HG02571 (cell line): Measurements from ENCODE around the gene EDAR.

Experiments
- ATAC-seq: cut with Tn5 transposase; IDR thresholded peaks from one replicate; pipeline ENCODE4 v1.9.1; 2021; ENCODE audit warnings: mild to moderate bottlenecking, moderate library complexity; ENCODE audit not compliant: unreplicated experiment

Gene EDAR

GRCh38 chr2:109005686-109006204 is 16.7 kb upstream of the EDAR start:
- ATAC-seq: no peak

- no peak for ATAC-seq
Measured at GRCh38 chr2:109001201-109001600, 12.2 kb upstream of the EDAR start.

GRCh38 chr2:109000738-109001137 is 11.7 kb upstream of the EDAR start:
- no peak for ATAC-seq

- no peak for ATAC-seq
Measured at GRCh38 chr2:108998911-108999310, 9.9 kb upstream of the EDAR start.

DNA sequence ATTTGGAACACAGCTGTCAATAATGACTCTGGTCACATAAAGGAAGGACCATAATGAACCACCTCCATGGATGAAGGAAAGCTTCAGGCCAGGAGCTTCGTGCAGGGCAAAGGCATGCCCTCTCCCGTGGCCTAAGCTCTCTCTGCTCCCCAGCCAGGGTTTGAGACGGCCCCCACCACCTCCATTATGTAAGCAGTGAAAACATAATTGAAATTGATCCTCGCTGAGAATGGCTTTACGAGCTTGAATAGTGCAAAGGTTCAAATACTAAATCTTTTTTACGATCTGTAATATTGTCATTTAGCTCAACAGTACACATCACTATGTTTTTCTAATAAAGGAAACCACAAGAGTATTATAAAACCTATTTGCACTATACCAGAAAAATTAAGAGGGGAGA is 5.2 kb upstream of the EDAR start:
- no peak for ATAC-seq

- ATAC-seq: no peak
Measured at GRCh38 chr2:108993095-108993937, 4.3 kb upstream of the EDAR start.

- ATAC-seq: no peak
Measured at GRCh38 chr2:108988076-108988795, 784 bp downstream of the EDAR start.

- no peak for ATAC-seq
Measured at GRCh38 chr2:108986916-108987510, 2.0 kb downstream of the EDAR start.

DNA sequence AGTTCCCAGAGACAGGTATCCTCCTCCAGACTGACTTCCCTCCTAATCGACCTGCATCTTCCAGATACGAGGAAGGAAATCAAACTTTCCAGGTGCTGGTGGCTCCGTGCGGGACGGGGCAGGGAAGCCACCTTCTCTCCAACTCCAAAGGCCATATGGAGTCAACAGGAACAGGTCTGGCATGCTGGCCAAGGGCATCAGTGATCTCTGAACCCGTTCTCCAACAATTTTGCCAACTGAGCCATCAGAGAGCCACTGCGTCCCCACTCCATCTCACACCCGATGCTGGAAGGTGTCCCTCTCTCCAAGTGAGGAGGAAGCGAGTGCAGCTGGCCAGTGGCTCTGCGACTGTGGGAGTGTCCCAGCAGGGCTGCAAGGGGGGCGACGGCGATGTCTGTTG is 5.4 kb downstream of the EDAR start:
- no peak for ATAC-seq

DNA sequence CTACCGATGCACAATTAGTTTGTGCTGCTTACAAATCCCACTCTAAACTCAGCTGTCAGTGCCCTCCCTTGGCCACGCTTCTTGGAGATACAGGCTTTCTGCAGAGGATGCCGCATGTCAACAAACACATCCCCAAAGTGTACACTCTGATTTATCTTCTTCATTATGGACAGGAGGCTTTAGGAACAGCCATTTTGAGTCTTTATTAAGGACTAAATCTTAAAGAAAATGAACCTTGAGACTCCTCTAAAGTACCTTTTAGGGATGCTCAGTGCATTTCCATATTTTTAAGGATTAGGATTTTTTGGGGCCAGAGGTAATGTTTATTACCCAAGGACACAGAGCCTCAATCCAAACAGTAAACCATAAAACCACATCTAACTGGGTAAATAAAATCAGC is 6.0 kb downstream of the EDAR start:
- ATAC-seq: no peak

- no peak for ATAC-seq
Measured at GRCh38 chr2:108982259-108982679, 6.8 kb downstream of the EDAR start.

DNA sequence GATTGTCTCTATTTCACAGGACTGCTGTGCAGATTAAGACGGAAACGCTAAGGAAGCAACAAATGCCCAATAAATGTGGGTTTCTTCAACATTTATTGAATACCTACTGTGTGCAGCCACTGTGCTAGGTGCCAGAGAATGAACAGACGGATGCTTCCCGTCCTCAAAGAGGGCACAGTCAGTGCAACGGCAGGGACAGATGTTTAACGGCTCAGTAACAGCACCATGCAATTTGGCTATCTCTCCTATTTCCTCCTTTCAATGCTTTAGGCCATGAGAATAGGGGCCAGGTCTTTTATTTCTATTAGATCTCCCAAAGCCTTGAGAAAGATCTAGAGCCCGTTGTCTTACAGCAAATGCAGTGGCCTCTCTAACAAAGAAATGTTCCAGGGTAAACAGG is 7.2 kb downstream of the EDAR start:
- ATAC-seq: no peak

DNA sequence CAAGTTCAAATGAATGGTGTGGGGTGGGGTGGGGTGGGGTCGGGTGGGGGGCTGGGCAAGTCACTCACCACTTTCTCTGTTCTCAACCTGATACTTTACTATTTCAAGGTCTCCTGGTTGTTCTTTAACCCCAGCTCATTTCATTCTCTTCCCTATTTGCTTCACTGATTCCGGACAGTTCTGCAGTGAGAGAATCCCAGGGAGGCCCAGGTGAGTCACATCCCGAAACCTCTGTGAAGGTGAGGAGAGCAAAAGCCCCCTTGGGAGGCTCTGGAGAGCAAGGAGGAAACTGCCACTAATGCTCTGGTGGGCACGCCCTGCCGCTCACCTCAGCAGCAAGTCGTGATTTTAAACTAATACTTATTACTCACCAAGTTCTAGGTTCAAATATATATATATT is 8.9 kb downstream of the EDAR start:
- ATAC-seq: no peak

DNA sequence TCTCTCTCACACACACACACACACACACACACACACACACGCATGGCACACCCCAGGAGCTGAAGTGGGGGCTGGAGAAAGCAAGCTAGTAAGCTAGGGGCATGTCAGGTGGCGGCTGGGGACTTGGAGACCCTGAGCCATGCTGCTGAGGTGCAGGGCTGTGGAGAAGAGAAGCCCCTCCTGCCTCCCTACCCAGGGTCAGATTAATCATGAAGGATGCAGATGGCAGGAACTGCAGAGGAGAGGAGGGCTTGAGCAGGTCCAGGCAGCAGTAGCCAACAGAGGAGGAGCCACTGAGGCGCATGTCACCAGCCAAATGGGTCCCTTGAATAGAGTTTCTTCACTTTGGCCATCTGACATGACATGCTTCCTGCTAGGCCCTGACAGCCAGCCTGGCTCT is 9.6 kb downstream of the EDAR start:
- ATAC-seq: no peak

- ATAC-seq: no peak
Measured at GRCh38 chr2:108978709-108979111, 10.3 kb downstream of the EDAR start.

- no peak for ATAC-seq
Measured at GRCh38 chr2:108975613-108976435, 13.2 kb downstream of the EDAR start.

GRCh38 chr2:108974674-108975073 is 14.3 kb downstream of the EDAR start:
- ATAC-seq: no peak

DNA sequence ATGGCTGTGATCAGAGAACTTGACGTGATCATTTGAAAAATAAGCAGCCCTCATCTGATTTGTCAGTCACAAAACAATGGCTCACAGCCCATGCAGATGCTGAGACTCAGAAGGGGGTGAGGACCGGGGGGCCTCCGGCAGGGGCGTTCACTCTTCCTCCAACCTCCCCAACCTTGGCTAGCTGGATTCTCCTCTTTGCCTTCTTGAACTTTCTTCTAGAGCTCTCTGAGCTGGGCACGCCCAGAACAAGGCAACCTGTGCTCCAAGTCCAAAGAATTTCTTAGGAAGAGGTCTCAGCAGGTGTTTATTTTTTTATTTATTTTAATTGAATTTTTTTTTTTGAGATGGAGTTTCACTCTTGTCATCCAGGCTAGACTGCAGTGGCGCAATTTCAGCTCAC is 16.4 kb downstream of the EDAR start:
- no peak for ATAC-seq

- ATAC-seq: no peak
Measured at GRCh38 chr2:108971661-108972566, 17.1 kb downstream of the EDAR start.

DNA sequence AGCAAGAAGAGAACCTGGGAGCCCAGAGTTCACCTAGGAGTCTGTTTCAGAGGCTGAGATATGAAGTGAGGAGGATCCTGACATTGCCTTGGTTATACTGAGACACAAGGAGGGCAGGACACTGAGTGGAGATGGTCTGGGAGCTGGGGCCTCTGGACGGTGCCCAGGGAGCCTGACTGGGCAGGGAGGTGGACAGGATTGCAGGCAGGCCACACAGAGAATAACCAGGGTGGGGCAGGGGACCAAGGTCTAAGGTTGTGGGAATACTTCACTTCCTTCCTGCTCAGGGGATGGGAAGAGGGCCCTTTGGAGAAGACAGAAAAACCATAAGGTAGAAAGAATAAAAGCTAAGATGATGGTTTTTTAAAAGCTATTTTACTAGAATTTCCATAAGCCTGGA is 18.7 kb downstream of the EDAR start:
- ATAC-seq: no peak
